H1 (cell line): ENCODE data around the gene FAM227B. TPM values are rescaled to one million over a fixed set of nuclear protein-coding genes. Genes with fewer than 3 reads are reported as not detected.

Experiments used
- CHD7 ChIP-seq: fragments of 300-600 bp; sonication (generic); IDR thresholded peaks from 2 replicates; pipeline ENCODE4 v1.7.1; 2012; ENCODE audit warnings: low read length, moderate library complexity, mild to moderate bottlenecking, inconsistent platforms; ENCODE audit not compliant: insufficient replicate concordance
- EZH2 ChIP-seq: fragments of 200-600 bp; sonication (generic); IDR thresholded peaks from 2 replicates; pipeline ENCODE4 v1.7.1; 2012; ENCODE audit warnings: low read depth, mild to moderate bottlenecking, moderate library complexity, low read length, inconsistent platforms; ENCODE audit not compliant: severe bottlenecking
- SRF ChIP-seq: IDR thresholded peaks from 2 replicates; pipeline ENCODE4 v1.6.1; 2011; ENCODE audit warnings: mild to moderate bottlenecking, low read depth, low read length, moderate library complexity
- polyA plus RNA-seq, 7 experiments: library from polyadenylated mRNA; depleted of rRNA in 3 of 7; stranded (reverse) in 5 of 7; unstranded in 2 of 7; fragments of >200 nt in 5 of 7; fragments of 200-250 nt in 2 of 7; gene quantifications; 1 replicate in 5 of 7; 2 replicates in 1 of 7; 4 replicates in 1 of 7; pipeline versions ENCODE4 v1.2.1 to v1.2.3, GENCODE V29; 2011 to 2013; ENCODE audit warnings: missing spikeins in 2 of 7, mixed read lengths in 2 of 7
- total RNA-seq: library from RNA; stranded (reverse); fragmentation: NEBNext Ultra II Directional; extraction: Animal tissue kit (Norgen Biotek cat#: 25700); gene quantifications from 2 replicates; pipeline ENCODE4 v1.2.1, GENCODE V29; 2021

The FAM227B gene
- total and polyA plus RNA-seq, 2 of the 8 experiments (the other 6 are each of a cell fraction or from before 2014, with no cell fraction given) = 4.0 to 6.5 TPM

- no peak for TF ChIP-seq CHD7
- TF ChIP-seq EZH2 = no peak
- TF ChIP-seq SRF = no peak
Observed at GRCh38 chr15:49313650-49314049, 307.0 kb downstream of the FAM227B start (continued).
